Endothelial cell of coronary artery (primary cell): ENCODE data around the gene FANCD2OS. TPM values are rescaled to one million over a fixed set of nuclear protein-coding genes. Genes with fewer than 3 reads are reported as not detected.

Experiments
- total RNA-seq: library from RNA; depleted of rRNA; stranded (reverse); fragments of >200 nt; gene quantifications from 2 replicates; pipeline ENCODE4 v1.2.3, GENCODE V29; 2014

FANCD2OS gene, protein sequence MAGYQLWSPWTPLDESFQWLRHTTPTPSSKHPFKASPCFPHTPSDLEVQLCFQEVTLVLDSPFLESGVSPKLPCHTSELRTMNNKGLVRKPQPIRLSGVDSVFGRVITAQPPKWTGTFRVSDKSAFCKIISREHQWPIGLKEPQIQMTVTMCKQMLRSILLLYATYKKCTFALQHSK
- not detected in 2 replicates for total RNA-seq

DNA sequence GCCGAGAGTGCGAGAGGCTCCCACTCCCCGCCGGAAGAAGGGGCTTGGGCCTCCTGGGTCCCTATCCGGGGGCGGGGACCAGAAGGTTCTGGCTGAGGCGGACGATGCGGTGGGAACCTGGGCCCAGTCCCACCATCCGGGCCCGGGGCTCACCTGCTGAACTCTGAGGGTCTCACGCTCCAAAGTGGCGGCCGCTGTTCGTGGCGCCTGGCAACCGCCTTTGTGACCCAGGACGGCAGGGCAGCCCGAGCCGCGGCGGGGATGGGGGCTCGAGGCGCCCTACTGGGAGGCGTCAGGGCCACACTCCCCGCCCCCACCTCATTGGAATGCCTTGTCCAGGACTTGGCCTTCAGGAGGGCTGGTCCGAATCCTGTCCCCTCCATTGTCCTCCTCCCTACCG, at the start of gene FANCD2OS:
Gene FANCD2OS, minus strand, starts transcription at position 165 of the 400 bp plus-strand sequence. CDS start 3,481 bp downstream, outside the sequence.

GRCh38 chr3:10115326-10116137, 7.5 kb upstream of the FANCD2OS start, which contains the start of gene BRK1:
TSS of gene BRK1 (plus strand) at chr3:10115675. CDS start at chr3:10115702, 27 bp downstream.

Other genes starting within 250 kb of the FANCD2OS start
- 0.09 TPM in 1 of 2 replicates, not detected in the other for gene CIDEC, start 228.0 kb downstream of the FANCD2OS start, total RNA-seq
- 25.8 and 26.7 TPM in 2 replicates for gene JAGN1, start 217.6 kb downstream of the FANCD2OS start, total RNA-seq
- 0.18 and 0.19 TPM in 2 replicates for gene IL17RE, start 205.4 kb downstream of the FANCD2OS start, total RNA-seq
- 12.1 and 14.7 TPM in 2 replicates for gene IL17RC, start 191.2 kb downstream of the FANCD2OS start, total RNA-seq
- 19.1 and 49.9 TPM in 2 replicates for gene CRELD1, start 174.4 kb downstream of the FANCD2OS start, total RNA-seq
- gene PRRT3, start 155.8 kb downstream of the FANCD2OS start, total RNA-seq: 0.72 and 0.94 TPM in 2 replicates
- gene EMC3, start 121.4 kb downstream of the FANCD2OS start, total RNA-seq: 48.8 and 48.9 TPM in 2 replicates
- 8.7 and 20.7 TPM in 2 replicates for gene FANCD2, start 81.8 kb downstream of the FANCD2OS start, total RNA-seq
- gene BRK1, start 7.4 kb upstream of the FANCD2OS start, total RNA-seq: 108 and 151 TPM in 2 replicates
- 38.0 and 41.0 TPM in 2 replicates for gene VHL, start 33.5 kb upstream of the FANCD2OS start, total RNA-seq
- gene IRAK2, start 56.7 kb upstream of the FANCD2OS start, total RNA-seq: 21.5 and 21.7 TPM in 2 replicates
- 11.5 and 13.6 TPM in 2 replicates for gene TATDN2, start 140.2 kb upstream of the FANCD2OS start, total RNA-seq
- gene GHRL, start 184.7 kb upstream of the FANCD2OS start, total RNA-seq: 0.09 TPM in 1 of 2 replicates, not detected in the other
- 332 and 405 TPM in 2 replicates for gene SEC13, start 212.9 kb upstream of the FANCD2OS start, total RNA-seq